Astrocyte of the spinal cord (primary cell): ENCODE data around the gene BHLHE40.
A peak's percentile ranks its signal among the peaks of the same experiment; 100 is the strongest.

Source experiments
- DNase-seq: peaks from one replicate; pipeline ENCODE4 v3.0.0; 2011; ENCODE audit warnings: low read depth, low spot score
- H3K4me3 ChIP-seq: 2 replicates; pipeline ENCODE4 v1.5.1; 2011; ENCODE audit warnings: low read depth, mild to moderate bottlenecking, low read length, moderate library complexity
- CTCF ChIP-seq: IDR thresholded peaks from 2 replicates; pipeline ENCODE4 v1.5.1; 2012; ENCODE audit warnings: low read depth, mild to moderate bottlenecking, low read length, inconsistent platforms
- in situ Hi-C: cut with HindIII; loops from 2 replicates; pipeline ENCODE4 v1.10.0; 2017; ENCODE audit warnings: low sequenced_read_pairs

The BHLHE40 gene

DNA sequence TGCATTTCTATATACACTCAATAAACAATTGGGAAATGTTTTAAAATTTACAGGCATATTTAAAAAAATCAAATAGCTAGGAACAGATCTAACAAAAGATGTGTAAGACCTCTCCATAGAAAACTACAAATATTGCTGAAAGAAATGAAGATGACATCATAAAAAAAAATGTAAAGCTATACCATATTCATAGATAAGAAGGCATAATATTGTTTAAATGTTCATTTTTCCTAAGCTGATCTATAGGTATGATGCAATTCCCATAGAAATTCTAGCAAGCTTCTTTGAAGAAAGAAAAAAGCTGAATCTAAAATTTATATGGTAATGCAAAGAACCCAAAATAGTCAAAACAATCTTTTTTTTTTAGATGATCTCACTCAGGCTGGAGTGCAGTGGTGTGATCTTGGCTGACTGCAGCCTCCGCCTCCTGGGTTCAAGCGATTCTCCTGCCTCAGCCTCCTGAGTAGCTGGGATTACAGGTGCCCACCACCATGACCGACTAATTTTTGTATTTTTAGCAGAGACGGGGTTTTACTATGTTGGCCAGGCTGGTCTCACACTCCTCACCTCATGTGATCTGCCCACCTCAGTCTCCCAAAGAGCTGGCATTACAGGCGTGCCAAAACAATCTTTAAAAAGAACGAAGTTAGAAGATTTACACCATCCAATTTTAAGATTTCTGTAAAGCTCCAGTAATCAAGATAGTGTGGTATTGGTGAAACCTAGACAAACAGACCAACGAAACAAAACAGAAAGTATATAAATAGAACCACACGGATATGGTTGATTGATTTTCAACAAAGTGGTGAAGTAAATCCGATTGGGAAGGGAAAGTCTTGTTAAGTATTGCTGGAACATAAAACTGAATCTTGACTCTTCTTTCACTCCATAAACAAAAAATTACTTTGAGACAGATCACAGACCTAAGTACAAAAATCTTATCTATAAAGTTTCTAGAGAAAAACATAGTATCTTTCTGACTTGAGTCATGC lies 6.3 kb upstream of the BHLHE40 start:
- in situ Hi-C loops, result no loop called here
- TF ChIP-seq CTCF, result no peak
- DNase-seq, result no peak
- H3K4me3 ChIP-seq, result no peak overlapping the region

DNA sequence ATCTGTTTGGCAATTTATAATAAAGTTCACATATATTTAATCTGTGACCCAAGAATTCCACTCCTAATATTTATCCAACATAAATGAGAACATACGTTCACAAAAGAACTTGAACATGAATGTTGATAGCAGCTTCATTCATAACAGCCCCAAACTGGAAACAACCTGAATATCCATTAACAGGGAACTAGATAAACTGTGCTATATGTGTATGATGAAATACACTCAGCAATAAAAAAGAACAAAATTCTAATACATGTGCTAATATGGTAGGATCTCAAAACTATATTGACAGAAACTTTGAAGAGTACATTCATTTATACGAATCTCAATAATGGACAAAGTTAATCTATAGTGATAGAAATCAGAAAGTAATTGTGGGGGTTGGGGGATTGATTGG lies 5.1 kb upstream of the BHLHE40 start:
- TF ChIP-seq CTCF, result no peak
- no peak for DNase-seq
- in situ Hi-C loops, result no loop called here
- no peak overlapping the region for H3K4me3 ChIP-seq

GRCh38 chr3:4976109-4976508 lies 3.1 kb upstream of the BHLHE40 start:
- in situ Hi-C loops, result loop anchor here (25.0 kb wide), 1 partner anchor 264 kb away; no protein-coding TSS in a partner anchor
- TF ChIP-seq CTCF, result peak; percentile 53
- DNase-seq, result peak; percentile 52
- no peak overlapping the region for H3K4me3 ChIP-seq

DNA sequence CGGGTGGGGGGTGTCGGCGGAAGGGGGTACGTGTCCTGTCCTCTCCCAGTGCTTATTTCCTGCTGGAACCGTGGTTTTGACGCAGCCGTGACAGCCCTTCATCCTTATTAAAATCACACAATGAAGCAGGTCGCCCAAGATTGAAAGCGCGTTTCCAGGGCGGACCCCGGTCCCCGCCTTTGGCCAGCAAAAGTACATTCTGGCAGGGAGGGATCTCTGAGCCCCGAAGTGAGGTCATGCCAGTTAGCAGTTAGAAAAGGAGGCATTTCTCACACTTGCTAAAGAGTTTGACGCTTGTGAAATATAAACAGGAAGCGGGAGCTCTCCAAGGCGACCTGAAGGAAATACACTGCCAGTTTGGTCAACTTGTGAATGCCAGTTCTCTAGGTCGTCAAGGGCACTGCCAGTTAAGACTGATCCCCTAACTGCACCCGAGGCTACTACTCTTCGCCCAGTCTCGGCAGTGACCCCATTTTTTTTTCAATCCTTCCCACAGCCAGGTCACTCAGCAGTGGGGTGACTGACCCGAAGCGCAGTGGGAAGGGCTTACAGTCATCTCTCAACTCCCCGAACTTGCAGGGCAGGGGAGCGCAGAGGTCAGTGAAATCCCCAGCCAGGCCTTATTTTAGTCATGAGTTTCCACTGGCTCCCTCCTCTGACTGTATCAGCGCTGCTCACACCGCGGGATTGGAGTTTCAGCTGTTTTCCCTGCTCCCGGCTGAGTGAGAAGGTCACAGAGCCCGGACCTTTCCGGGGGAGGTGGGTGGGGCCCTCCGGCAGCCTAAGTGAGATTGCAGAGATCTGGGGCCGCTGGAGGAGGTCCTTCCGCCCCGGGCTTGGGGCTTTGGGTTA lies 2.0 kb upstream of the BHLHE40 start:
- peak; percentile 92 for DNase-seq
- peak; percentile 27 for TF ChIP-seq CTCF
- H3K4me3 ChIP-seq, result peak overlapping the region; percentile 52
- in situ Hi-C loops, result loop anchor here (25.0 kb wide), 1 partner anchor 265 kb away; no protein-coding TSS in a partner anchor

- in situ Hi-C loops, result loop anchor here (25.0 kb wide), 1 partner anchor 266 kb away; no protein-coding TSS in a partner anchor
- DNase-seq, result no peak
- no peak for TF ChIP-seq CTCF
Measured at GRCh38 chr3:4977853-4978203, 1.4 kb upstream of the BHLHE40 start.

DNA sequence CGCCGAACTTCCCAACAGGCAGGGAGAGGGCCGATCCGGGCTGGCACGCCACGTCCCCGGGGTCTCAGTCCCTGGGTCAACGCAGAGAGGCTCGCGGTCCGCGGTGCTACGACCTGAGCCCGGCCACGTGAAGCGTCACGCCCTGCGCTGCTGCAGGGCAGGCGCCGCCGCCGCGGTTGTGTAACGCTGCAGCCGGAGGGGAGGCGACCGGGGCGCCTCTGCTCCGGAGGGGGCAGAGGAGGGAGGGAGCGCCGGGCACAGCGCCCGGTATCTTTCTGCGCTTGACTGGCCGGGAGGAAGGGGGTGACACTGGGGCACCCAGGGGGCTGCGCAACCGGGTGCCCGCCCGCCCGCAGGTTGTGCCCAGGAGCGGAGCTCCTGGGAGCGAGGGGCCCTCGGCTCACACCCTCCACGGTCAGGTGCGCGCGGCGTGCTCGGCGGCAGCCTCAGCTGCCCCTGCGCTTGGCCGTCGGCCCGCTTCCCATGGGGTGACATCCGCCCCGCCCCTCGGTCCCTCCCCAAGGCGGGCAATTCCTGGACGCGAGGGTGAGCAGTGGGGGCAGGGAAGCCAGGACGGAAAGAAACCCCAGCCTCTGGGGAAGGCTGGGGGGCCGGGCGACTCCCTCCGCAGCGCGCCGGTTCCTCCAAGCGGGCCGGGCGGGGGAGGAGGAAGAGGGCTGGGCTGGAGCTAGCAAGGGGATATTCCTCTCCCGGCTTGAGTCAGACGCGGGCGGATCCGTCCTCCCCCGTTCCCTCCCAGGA lies 852 bp upstream of the BHLHE40 start:
- H3K4me3 ChIP-seq, result peak overlapping the region; percentile 52
- in situ Hi-C loops, result loop anchor here (25.0 kb wide), 1 partner anchor 266 kb away; no protein-coding TSS in a partner anchor
- DNase-seq, result peak; percentile 100
- no peak for TF ChIP-seq CTCF

More at GRCh38 chr3:4977853-4978203, 1.4 kb upstream of the BHLHE40 start:
- peak overlapping the region; percentile 52 for H3K4me3 ChIP-seq
